HepG2 (cell line): ENCODE results near the gene YWHAB. TPM values are rescaled to one million over a fixed set of nuclear protein-coding genes. Genes with fewer than 3 reads are reported as not detected.

Experiments used
- ATAC-seq: fragments of 200-7000 bp; cut with Tn5 transposase; 3 replicates; pipeline ENCODE4 v1.9.1; 2020; ENCODE audit warnings: mild to moderate bottlenecking, moderate library complexity
- BruUV-seq: library from RNA; stranded (reverse); fragments of 400-500 nt; replicated peaks from 2 replicates; lab custom pipeline; 2021; lab: Mats Ljungman, UMichigan
- CTCF ChIA-PET: fragments of 300-600 bp; formaldehyde crosslinking; extraction: SDS; loops from one replicate; lab custom pipeline; 2021; ENCODE audit warnings: low total read pairs, inconsistent platforms, low intra/inter-chr PET ratio; lab: Yijun Ruan, JAX
- POLR2A ChIA-PET: fragments of 350-600 bp; sonication (Branson Sonifier 250); formaldehyde crosslinking; loops from one replicate; lab custom pipeline; 2020; ENCODE audit warnings: antibody characterized with exemption, inconsistent platforms; lab: Yijun Ruan, JAX
- DNase-seq: peaks from one replicate; pipeline ENCODE4 v3.0.0-alpha.2; 2015; ENCODE audit warnings: low spot score
- FAIRE-seq: peaks from 3 replicates; lab custom pipeline; 2011; peaks lifted over from hg19 to GRCh38; lab: Jason Lieb, UNC
- H2AFZ ChIP-seq: one replicate; pipeline ENCODE4 v1.6.1; 2011; ENCODE audit warnings: low read length, inconsistent platforms
- H3K27ac ChIP-seq: fragments of 300-600 bp; 3 replicates; pipeline ENCODE4 v1.8.0; 2011; ENCODE audit warnings: mixed run types, mild to moderate bottlenecking, mixed read lengths, low read length, inconsistent platforms; ENCODE audit not compliant: insufficient read depth; ENCODE audit errors: extremely low read length
- H3K27me3 ChIP-seq, 2 experiments: fragments of 200-600 bp in 1 of 2; 2 replicates in 1 of 2; 3 replicates in 1 of 2; pipeline versions ENCODE4 v1.6.0 to v1.8.0; 2011; ENCODE audit warnings: low read length in 2 of 2, mild to moderate bottlenecking in 2 of 2, moderate library complexity in 2 of 2, inconsistent platforms in 1 of 2; ENCODE audit not compliant: insufficient read depth in 2 of 2, control insufficient read depth in 1 of 2
- H3K36me3 ChIP-seq, 2 experiments: fragments of 200-600 bp in 1 of 2; replicated peaks in 1 of 2; 2 replicates in 1 of 2; 3 replicates in 1 of 2; pipeline versions ENCODE4 v1.5.1 to v1.8.0; 2011; ENCODE audit warnings: low read length in 2 of 2, inconsistent platforms in 1 of 2; ENCODE audit not compliant: insufficient read depth in 2 of 2, control insufficient read depth in 1 of 2
- H3K4me1 ChIP-seq: 2 replicates; pipeline ENCODE4 v1.5.1; 2012; ENCODE audit warnings: low read length, inconsistent platforms; ENCODE audit not compliant: insufficient read depth
- H3K4me2 ChIP-seq: 2 replicates; pipeline ENCODE4 v1.6.0; 2011; ENCODE audit warnings: low read depth, low read length, inconsistent platforms
- H3K4me3 ChIP-seq, 3 experiments: fragments of 200-600 bp in 1 of 3; sonication (generic), shearing (Covaris generic) in 1 of 3; replicated peaks in 1 of 3; 2 replicates each; pipeline ENCODE4 v1.5.1; 2011 to 2016; ENCODE audit warnings: low read length in 3 of 3, inconsistent platforms in 2 of 3, low read depth in 2 of 3, mild to moderate bottlenecking in 2 of 3, control low read depth in 1 of 3, mixed read lengths in 1 of 3; ENCODE audit not compliant: insufficient read depth in 1 of 3
- H3K79me2 ChIP-seq: one replicate; pipeline ENCODE4 v1.6.1; 2011; ENCODE audit warnings: low read length, inconsistent platforms; ENCODE audit not compliant: insufficient read depth
- H3K9ac ChIP-seq: 2 replicates; pipeline ENCODE4 v1.6.0; 2011; ENCODE audit warnings: mild to moderate bottlenecking, low read depth, low read length, inconsistent platforms; ENCODE audit not compliant: insufficient read depth
- H3K9me3 ChIP-seq: 2 replicates; pipeline ENCODE4 v1.5.1; 2012; ENCODE audit warnings: mild to moderate bottlenecking, low read length
- H4K20me1 ChIP-seq: 2 replicates; pipeline ENCODE4 v1.6.0; 2011; ENCODE audit warnings: inconsistent platforms, mild to moderate bottlenecking, low read length, moderate library complexity; ENCODE audit not compliant: insufficient read depth
- GLI4 ChIP-seq: sonication (generic); formaldehyde crosslinking; IDR thresholded peaks from 2 replicates; pipeline ENCODE4 v1.5.1; 2020; ENCODE audit warnings: missing genetic modification reagents, mild to moderate bottlenecking, moderate library complexity, borderline replicate concordance
- JUNB ChIP-seq: sonication (generic); formaldehyde crosslinking; IDR thresholded peaks from 2 replicates; pipeline ENCODE4 v1.8.0; 2022; ENCODE audit warnings: missing genetic modification reagents, mild to moderate bottlenecking, borderline replicate concordance
- KLF13 ChIP-seq: sonication (generic); formaldehyde crosslinking; IDR thresholded peaks from 2 replicates; pipeline ENCODE4 v1.4.0; 2020; ENCODE audit warnings: mild to moderate bottlenecking, missing genetic modification reagents
- PHB2 ChIP-seq: fragments of 450-650 bp; IDR thresholded peaks from 2 replicates; pipeline ENCODE4 v1.6.1; 2018; ENCODE audit not compliant: partially characterized antibody
- PREB ChIP-seq: sonication (generic); formaldehyde crosslinking; IDR thresholded peaks from 2 replicates; pipeline ENCODE4 v1.4.0; 2020; ENCODE audit warnings: missing genetic modification reagents
- REST ChIP-seq, 2 experiments: IDR thresholded peaks; 2 replicates each; pipeline ENCODE4 v1.6.1; 2011 to 2012; ENCODE audit warnings: low read length in 2 of 2, borderline replicate concordance in 1 of 2, low read depth in 1 of 2, mild to moderate bottlenecking in 1 of 2, moderate library complexity in 1 of 2
- REXO4 ChIP-seq: sonication (generic); formaldehyde crosslinking; IDR thresholded peaks from 2 replicates; pipeline ENCODE4 v1.8.0; 2022; ENCODE audit warnings: missing genetic modification reagents, mild to moderate bottlenecking, borderline replicate concordance
- SP2 ChIP-seq: sonication (generic); formaldehyde crosslinking; IDR thresholded peaks from 2 replicates; pipeline ENCODE4 v1.5.1; 2020; ENCODE audit warnings: mild to moderate bottlenecking, missing genetic modification reagents
- YEATS4 ChIP-seq: sonication (generic); formaldehyde crosslinking; IDR thresholded peaks from 2 replicates; pipeline ENCODE4 v1.4.0; 2020; ENCODE audit warnings: missing genetic modification reagents, borderline replicate concordance
- ZNF12 ChIP-seq: sonication (generic); formaldehyde crosslinking; IDR thresholded peaks from 2 replicates; pipeline ENCODE4 v1.5.0; 2020; ENCODE audit warnings: missing genetic modification reagents
- ZNF547 ChIP-seq: sonication (generic); formaldehyde crosslinking; IDR thresholded peaks from 2 replicates; pipeline ENCODE4 v1.5.1; 2020; ENCODE audit warnings: mild to moderate bottlenecking, missing genetic modification reagents
- ZNF564 ChIP-seq: sonication (generic); formaldehyde crosslinking; IDR thresholded peaks from 2 replicates; pipeline ENCODE4 v1.8.1; 2023; ENCODE audit warnings: mild to moderate bottlenecking, missing genetic modification reagents
- ZNF775 ChIP-seq: sonication (generic); formaldehyde crosslinking; IDR thresholded peaks from 2 replicates; pipeline ENCODE4 v1.4.0; 2020; ENCODE audit warnings: missing genetic modification reagents, mild to moderate bottlenecking, moderate library complexity, borderline replicate concordance
- ZNF841 ChIP-seq: sonication (generic); formaldehyde crosslinking; IDR thresholded peaks from 2 replicates; pipeline ENCODE4 v1.8.1; 2023; ENCODE audit warnings: missing genetic modification reagents, borderline replicate concordance
- WGBS: methylation state at CpG from one replicate; pipeline ENCODE4 v1.1.6; 2017; ENCODE audit warnings: low lambda C conversion rate; 5-methylcytosine and 5-hydroxymethylcytosine counted together
- in situ Hi-C: cut with HindIII; loops from 2 replicates; pipeline ENCODE4 v1.10.0; 2017; ENCODE audit warnings: low pct_unique_long_range_greater_than_20kb; ENCODE audit not compliant: extremely low pct_ligation_motif_present
- intact Hi-C: fragments of 100-400 bp; cut with micrococcal nuclease; formaldehyde crosslinking; loops from one replicate; pipeline ENCODE4 v1.10.0; 2022; ENCODE audit not compliant: unreplicated experiment
- polyA plus RNA-seq, 8 experiments: library from polyadenylated mRNA; depleted of rRNA in 3 of 8; stranded (reverse) in 7 of 8; unstranded in 1 of 8; fragments of >200 nt; fragmentation: Illumina TruSeq in 4 of 8; extraction: Trizol in 4 of 8; gene quantifications; 2 replicates each; pipeline versions ENCODE4 v1.2.1 to v1.2.3, GENCODE V29; 2011 to 2016; ENCODE audit warnings: low read depth in 4 of 8, missing spikeins in 1 of 8, mixed read lengths in 1 of 8; ENCODE audit not compliant: insufficient read depth in 1 of 8
- total RNA-seq, 5 experiments: library from RNA; depleted of rRNA; stranded (reverse); fragments of >200 nt; fragmentation: Illumina TruSeq; extraction: Trizol; gene quantifications; 2 replicates each; pipeline ENCODE4 v1.2.3, GENCODE V29; 2016; ENCODE audit warnings: low read depth in 1 of 5
- TF ChIP-seq, protein P1 (sequence below): sonication (generic); formaldehyde crosslinking; IDR thresholded peaks from 2 replicates; pipeline ENCODE4 v1.8.0; 2022; ENCODE audit warnings: missing genetic modification reagents, mild to moderate bottlenecking, borderline replicate concordance

Gene YWHAB
- total and polyA plus RNA-seq, 2 of the 13 experiments (the other 11 are each of a cell fraction or from before 2014, with no cell fraction given), result 77.2 to 121 TPM

DNA sequence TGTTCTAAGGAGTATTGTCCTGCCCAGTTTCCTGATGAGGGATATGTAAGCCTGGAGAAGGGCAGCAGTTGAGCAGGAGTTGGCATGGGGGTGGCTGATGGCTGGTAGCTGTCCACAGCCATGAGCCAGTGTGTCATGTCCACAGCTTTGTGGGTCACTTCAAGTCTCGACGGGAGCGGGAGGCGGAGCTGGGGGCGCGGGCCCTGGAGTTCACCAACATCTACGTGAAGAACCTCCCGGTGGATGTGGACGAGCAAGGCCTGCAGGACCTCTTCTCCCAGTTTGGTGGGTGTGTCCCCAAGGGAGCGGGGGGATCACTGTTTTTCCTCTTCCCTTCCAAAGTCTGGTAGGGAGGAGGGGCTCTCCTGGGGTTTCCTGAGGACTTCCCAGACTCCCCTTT, 33.3 kb downstream of the YWHAB start:
- intact Hi-C loops, result no loop called here
- no peaks in the 10 kb centered on the region for H3K9me3 ChIP-seq
- POLR2A ChIA-PET, result interaction anchor here (0.9 kb wide), 1 partner anchor 9 kb away, joined by 3 read pairs; the partner anchor contains the start of gene PABPC1L
- no peaks in the 10 kb centered on the region for H3K4me1 ChIP-seq
- FAIRE-seq, result no peak
- no peak overlapping the region for H2AFZ ChIP-seq
- H3K79me2 ChIP-seq, result no peaks in the 10 kb centered on the region
- peaks cover 28 to 73% of the 10 kb centered on the region in 2 experiments for H3K36me3 ChIP-seq
- H3K27ac ChIP-seq, result no peak overlapping the region
- no TSS peak for BruUV-seq
- no peak overlapping the region for H3K9ac ChIP-seq
- H4K20me1 ChIP-seq, result no peaks in the 10 kb centered on the region
- no peak for TF ChIP-seq REST (IDR thresholded peaks at IDR 0.05; ENCODE audit: borderline replicate concordance in 1 of 2, low read depth in 1 of 2, low read length in 2 of 2)
- no peak for TF ChIP-seq REXO4 (CRISPR knock-in tag)
- TF ChIP-seq ZNF775 (CRISPR knock-in tag), result no peak
- no peak for TF ChIP-seq ZNF12 (CRISPR knock-in tag)
- TF ChIP-seq, protein P1, sequence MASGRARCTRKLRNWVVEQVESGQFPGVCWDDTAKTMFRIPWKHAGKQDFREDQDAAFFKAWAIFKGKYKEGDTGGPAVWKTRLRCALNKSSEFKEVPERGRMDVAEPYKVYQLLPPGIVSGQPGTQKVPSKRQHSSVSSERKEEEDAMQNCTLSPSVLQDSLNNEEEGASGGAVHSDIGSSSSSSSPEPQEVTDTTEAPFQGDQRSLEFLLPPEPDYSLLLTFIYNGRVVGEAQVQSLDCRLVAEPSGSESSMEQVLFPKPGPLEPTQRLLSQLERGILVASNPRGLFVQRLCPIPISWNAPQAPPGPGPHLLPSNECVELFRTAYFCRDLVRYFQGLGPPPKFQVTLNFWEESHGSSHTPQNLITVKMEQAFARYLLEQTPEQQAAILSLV (CRISPR knock-in tag), result no peak
- TF ChIP-seq JUNB (CRISPR knock-in tag), result no peak
- TF ChIP-seq ZNF547 (CRISPR knock-in tag), result no peak
- TF ChIP-seq SP2 (CRISPR knock-in tag), result no peak
- no peak for TF ChIP-seq GLI4 (CRISPR knock-in tag)
- TF ChIP-seq KLF13 (CRISPR knock-in tag), result no peak
- no peak for TF ChIP-seq ZNF564 (CRISPR knock-in tag)
- TF ChIP-seq ZNF841, result no peak
- no peak for TF ChIP-seq PHB2
- no peak for TF ChIP-seq YEATS4 (CRISPR knock-in tag)
- TF ChIP-seq PREB (CRISPR knock-in tag), result no peak
- TF ChIP-seq, all 625 proteins: peak for 0
- no peak overlapping the region for H3K4me3 ChIP-seq
- in situ Hi-C loops, result no loop called here
- ATAC-seq, result no peak
- CTCF ChIA-PET, result no interaction called here
- WGBS, result 96% methylated on average over 10 of the region's 10 CpGs
- no peak overlapping the region for H3K4me2 ChIP-seq
- H3K27me3 ChIP-seq, result no peaks in the 10 kb centered on the region
- DNase-seq, result no peak
